Measurements from ENCODE around the gene BTBD9.

BTBD9 gene

GRCh38 chr6:38290133-38290799 lies 349.5 kb downstream of the BTBD9 start:
- no peak for DNase-seq (ENCODE audit: low read depth in 2 of 2)

DNA sequence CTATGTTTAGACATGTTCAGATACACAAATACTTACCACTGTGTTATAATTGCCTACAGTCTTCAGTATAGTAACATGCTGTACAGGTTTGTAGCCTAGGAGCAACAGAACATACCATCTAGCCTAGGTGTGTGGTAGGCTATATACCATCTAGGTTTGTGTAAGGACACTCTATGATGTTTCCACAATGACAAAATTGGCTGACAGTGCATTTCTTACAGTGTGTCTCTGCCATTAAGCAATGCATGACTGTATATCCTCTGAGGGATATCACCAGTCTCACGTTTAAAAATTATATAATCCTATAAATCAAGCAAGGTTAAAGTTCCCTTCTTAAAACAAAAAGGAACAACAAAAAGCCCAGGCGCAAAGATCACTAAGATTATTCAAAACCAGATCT lies 352.2 kb downstream of the BTBD9 start:
- DNase-seq (ENCODE audit: low read depth in 2 of 2) = no peak

DNA sequence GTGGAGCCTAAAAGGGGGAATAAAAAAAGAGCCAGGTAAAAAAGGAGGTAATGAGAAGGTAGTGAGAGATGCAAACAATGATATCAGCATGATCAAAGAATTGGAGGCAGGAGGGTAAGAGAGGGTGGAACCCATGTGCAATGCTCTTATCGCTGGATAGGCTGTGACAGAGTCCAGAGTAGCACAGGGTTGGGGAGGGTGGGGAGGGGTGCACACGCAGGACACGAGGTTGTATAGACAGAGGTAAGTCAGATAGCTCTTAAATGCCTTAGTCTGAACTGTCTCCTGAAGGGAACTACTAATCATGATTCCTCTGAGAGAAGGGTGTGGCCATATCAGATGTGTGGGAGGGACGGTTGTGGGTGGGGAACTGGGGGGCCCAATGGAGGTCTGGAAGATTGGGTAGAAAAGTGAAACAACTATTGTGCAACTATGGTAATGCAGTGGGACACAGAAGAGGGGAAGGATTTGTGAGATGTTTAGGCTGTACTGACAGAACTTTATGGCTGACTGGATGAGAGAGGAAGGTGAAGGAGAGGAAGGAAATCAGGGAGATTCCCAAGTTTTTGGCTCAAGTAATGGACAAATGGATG lies 354.8 kb downstream of the BTBD9 start:
- DNase-seq (ENCODE audit: low read depth in 2 of 2) = no peak

GRCh38 chr6:38283734-38284362 lies 355.9 kb downstream of the BTBD9 start:
- DNase-seq (ENCODE audit: low read depth in 2 of 2) = no peak

DNA sequence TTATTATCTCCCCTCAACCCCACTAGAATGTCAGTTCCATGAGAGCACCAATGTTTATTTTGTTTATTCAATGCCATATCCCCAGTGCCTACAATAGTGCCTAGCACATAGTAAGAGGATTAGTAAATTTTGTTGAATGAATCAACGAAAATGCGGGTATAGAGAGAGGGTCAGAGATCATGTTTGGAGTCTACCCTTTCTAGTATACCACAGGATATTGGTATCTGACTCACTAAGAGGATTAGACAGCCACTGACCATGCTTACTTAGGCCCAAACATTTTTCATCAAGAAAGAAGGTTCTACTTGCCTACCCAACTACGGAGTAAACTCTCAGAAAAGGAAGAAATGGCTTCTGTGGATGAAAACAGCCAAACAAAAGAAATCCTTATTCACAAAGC lies 356.8 kb downstream of the BTBD9 start:
- DNase-seq (ENCODE audit: low read depth in 2 of 2) = no peak

- no peak for DNase-seq (ENCODE audit: low read depth in 2 of 2)
These were observed 358.6 kb downstream of the BTBD9 start for GRCh38 chr6:38281126-38281525.

GRCh38 chr6:38279963-38280588 lies 359.7 kb downstream of the BTBD9 start:
- no peak for DNase-seq (ENCODE audit: low read depth in 2 of 2)

GRCh38 chr6:38279423-38279822 lies 360.3 kb downstream of the BTBD9 start:
- DNase-seq (ENCODE audit: low read depth in 2 of 2) = no peak

DNA sequence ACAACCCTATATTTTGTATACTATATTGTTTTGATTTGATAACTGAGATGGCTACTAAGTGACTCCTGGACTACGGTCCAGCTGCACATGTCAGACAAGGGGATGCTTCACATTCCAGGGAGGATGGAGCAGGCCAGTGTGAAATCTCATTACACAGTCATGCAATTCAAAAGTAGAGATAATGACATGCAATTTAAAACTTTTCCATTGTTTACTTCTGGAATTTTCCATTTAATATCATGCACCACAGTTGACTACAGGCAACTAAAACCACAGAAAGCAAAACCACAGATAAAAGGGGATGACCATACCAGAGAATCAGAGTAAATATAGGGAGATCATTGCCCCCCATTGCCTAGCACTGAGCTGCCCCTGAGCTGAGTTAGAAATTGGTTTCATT lies 366.4 kb downstream of the BTBD9 start:
- DNase-seq (ENCODE audit: low read depth in 2 of 2) = no peak

DNA sequence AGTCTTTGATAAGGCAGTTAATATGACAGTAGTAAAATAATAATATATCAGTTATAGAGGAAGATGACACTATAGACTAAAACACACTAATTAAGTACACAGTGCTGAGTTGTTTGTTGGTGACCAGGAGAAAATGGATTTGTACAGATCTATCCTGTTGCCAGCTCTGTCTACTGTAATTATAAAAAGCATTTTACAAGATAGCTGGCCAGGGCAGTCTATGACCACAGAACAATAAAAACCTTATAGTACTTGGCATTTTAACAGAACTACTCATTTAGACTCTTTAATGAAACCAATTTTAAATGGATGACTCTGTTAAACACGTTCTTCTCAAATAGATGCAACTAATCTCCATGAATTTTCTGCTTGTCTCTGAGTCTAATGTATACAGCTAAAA lies 367.5 kb downstream of the BTBD9 start:
- DNase-seq (ENCODE audit: low read depth in 2 of 2) = no peak

GRCh38 chr6:38271081-38271480 lies 368.6 kb downstream of the BTBD9 start:
- DNase-seq (ENCODE audit: low read depth in 2 of 2) = no peak

DNA sequence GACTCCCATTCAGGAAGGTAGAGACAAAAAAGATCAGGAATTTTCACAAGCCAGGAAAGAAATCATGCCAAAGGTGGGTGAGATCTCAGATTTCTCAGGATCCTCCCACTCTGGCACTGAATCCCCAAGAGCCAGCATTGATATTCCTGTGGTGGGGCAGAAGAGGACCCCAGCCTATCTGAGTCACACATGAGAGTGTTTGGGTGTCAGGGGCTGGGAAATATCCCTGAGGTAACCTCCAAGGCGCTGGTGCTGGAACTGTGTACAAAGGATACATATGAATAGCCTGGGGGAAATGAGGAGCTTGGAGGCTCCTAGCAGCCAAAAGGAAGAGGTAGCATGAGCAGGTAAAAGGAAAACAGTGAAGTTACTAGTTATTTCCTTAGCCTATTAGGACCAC lies 369.4 kb downstream of the BTBD9 start:
- no peak for DNase-seq (ENCODE audit: low read depth in 2 of 2)

- DNase-seq (ENCODE audit: low read depth in 2 of 2) = no peak
These were observed 370.1 kb downstream of the BTBD9 start for GRCh38 chr6:38269461-38270172.

DNA sequence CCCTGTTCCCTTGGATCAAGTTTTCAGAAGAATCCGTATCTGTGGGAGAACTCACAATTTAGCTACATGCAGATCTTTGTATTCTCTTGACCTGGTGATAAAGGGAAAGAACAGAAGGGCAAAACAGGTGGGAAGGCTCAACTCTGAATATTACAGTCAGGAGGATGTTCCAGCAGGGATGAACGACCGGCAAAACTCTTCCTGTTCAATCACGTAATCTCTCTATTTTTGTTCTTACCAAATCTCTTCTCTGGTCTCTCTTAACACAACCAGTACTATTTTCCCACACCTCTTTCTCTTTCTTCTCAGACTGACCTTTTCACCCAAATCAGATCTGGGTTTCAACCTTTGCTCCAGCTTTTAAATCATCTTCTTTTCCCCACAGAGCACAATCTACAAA lies 371.4 kb downstream of the BTBD9 start:
- DNase-seq (ENCODE audit: low read depth in 2 of 2) = no peak

DNA sequence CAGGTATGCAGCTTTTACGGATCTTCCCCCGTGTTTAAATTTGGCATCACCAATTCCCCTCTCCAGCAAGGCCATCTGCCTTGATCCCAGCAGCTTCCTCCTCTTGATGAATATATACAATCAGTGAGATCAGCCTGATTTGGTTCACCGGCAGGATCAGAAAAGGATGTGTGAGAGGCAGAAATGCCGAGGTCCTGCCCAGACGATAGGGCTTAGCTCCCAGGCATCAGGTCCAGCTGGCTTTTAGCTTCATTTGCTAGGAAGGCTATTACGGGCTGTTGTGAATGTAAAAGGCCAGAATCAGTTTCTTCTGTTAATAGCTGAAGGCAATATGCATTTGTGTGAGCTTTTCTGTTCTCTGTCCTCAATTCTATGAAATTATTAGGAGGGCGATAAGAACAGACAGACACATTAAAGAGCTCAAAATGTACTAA lies 372.8 kb downstream of the BTBD9 start:
- DNase-seq (ENCODE audit: low read depth in 2 of 2) = no peak

- DNase-seq (ENCODE audit: low read depth in 2 of 2) = no peak
These were observed 375.1 kb downstream of the BTBD9 start for GRCh38 chr6:38264605-38265004.

- DNase-seq (ENCODE audit: low read depth in 2 of 2) = no peak
These were observed 377.1 kb downstream of the BTBD9 start for GRCh38 chr6:38262609-38263008.

DNA sequence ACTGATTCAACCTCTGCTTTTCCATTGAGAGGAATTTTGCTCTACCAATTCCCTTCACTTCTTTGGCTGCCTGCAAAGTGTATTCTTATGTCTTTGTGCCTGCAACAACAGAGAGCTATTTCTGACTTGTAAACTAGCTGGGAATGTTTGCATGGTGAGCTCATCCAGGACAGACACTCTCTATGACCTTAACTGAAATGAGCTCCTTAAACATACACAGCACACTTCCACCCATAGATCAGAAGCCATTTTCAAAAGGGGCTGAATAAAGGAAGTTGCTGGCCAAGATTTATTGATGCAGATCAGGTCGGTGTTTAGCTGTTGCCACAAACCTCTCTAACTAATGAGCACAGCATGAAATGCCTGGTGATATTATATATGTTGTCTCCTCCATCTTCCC lies 377.7 kb downstream of the BTBD9 start:
- DNase-seq (ENCODE audit: low read depth in 2 of 2) = no peak

DNA sequence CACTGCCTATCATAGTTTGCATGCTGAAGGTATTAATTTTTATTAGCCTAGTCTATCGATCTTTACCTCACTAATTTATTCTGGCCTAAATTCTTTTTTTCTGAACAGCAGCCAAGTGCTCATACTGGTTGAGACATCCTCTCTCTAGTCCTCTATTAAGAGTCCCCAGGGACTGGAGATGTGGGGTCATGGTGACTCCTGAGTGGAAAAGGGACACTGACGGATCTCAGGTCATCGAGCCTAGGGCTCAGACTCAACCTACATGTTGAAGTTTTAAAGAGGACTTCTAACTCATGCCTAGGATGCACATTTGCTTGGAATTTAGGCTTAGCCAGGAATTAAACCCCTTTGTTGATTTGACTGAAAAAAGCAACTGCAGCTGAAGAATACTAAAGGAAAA lies 378.1 kb downstream of the BTBD9 start:
- no peak for DNase-seq (ENCODE audit: low read depth in 2 of 2)

DNA sequence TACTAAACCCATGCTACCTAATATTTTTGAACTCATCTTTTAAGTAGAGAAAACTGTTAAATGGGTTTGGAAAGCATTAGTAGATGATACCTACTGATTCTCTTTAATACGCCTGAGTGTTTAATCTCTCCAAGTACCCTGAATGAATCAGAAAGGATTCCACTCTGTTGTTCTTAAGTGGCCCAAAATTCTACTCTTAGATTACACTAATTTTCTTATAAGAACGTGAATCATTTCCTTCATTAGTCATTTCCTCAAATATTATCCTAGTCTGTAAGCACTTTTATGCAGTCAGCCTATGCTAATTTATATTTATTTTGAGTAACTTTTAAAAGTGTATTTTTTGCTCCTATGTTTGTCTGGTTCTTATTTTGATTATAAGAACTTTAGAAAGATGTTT lies 380.0 kb downstream of the BTBD9 start:
- no peak for DNase-seq (ENCODE audit: low read depth in 2 of 2)

DNA sequence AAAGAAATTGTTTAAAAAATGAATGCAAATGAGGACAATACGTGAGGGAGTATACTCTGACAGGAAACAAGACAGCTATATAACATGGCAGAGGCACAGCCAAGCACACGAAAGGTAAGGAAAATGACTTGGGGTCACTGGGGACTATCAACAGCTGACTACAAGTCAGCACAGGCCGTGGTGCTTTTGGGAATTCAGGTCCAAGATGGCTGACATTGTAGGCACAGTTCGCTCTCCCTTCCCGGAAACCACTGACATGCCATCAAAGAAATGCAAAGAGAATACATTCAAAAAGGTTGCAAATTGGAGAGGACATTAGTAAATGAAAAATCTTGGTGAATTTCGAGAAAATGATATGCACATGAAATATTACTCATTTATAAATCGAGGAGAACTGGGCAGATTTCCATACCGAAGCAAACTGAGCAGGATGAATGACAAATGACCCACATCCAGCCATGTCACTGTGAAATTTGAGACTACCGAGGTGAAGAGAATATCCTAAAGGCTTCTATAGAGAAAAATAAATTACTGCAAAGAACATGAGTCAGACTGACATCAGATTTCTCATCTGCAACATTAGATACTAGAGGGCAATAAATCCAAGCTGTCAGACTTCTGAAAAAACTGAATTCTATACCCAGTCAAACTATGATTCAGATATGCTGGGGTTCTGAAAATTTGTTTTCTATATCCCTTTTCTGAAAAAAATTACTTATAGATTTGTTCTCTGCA lies 391.1 kb downstream of the BTBD9 start:
- no peak for DNase-seq (ENCODE audit: low read depth in 2 of 2)

DNA sequence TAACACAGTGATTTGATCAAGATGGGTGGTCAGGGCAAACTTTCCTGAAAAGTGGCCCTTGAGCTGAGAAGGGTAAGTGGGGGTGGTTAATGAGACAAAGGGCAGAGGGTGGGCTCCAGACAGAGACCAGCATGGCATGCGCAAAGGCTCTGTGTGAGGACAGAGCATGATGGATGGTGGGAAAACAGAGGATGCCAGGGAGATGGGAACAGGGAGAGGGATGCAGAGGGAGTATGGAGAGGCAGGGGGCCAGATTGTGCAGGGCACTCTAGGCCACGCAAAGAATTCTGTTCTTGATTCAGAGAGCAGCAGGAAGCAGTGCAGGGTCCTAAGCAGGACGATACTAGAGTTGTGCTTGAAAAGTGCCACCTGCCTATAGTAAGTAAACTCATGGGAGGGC lies 394.4 kb downstream of the BTBD9 start:
- DNase-seq (ENCODE audit: low read depth in 2 of 2) = no peak

All from stimulated activated CD4-positive, alpha-beta T cell treated with anti-CD3 and anti-CD28 coated beads, Interleukin-12 subunit alpha, Interleukin-12 subunit beta, amount 100 ng/mL, for 24 hours (primary cell).